A549 (cell line): Measurements from ENCODE around the gene UBE2D4. TPM values are rescaled to one million over a fixed set of nuclear protein-coding genes. Genes with fewer than 3 reads are reported as not detected.

Experiments
- ATAC-seq, 2 experiments: fragments of 200-7000 bp in 1 of 2; fragments of >200 bp in 1 of 2; cut with Nextera tagmentation in 1 of 2; cut with Tn5 transposase in 1 of 2; 3 replicates each; pipeline versions ENCODE4 v1.8.0 to v1.9.1; 2018 to 2020; ENCODE audit warnings: mild to moderate bottlenecking in 1 of 2, moderate library complexity in 1 of 2
- CTCF ChIA-PET: fragments of 300-600 bp; sonication (Branson Sonifier 250); formaldehyde crosslinking; extraction: SDS; loops from one replicate; lab custom pipeline; 2021; ENCODE audit warnings: antibody characterized with exemption, inconsistent platforms; lab: Yijun Ruan, JAX
- POLR2A ChIA-PET: fragments of 350-600 bp; formaldehyde crosslinking; extraction: SDS; loops from one replicate; lab custom pipeline; 2021; ENCODE audit warnings: antibody characterized with exemption, inconsistent platforms; lab: Yijun Ruan, JAX
- DNase-seq, 2 experiments: peaks; one replicate each; pipeline versions ENCODE4 v3.0.0 to v3.0.0-alpha.2; 2011 to 2016; ENCODE audit warnings: low read depth in 1 of 2, low spot score in 1 of 2
- FAIRE-seq: peaks from 2 replicates; lab custom pipeline; 2011; peaks lifted over from hg19 to GRCh38; lab: Jason Lieb, UNC
- H3K27ac ChIP-seq, 2 experiments: fragments of >200 bp; sonication (Bioruptor Twin); formaldehyde crosslinking; 3 replicates each; pipeline ENCODE4 v1.5.1; 2016 to 2017
- H3K4me1 ChIP-seq: fragments of >200 bp; sonication (Bioruptor Twin); formaldehyde crosslinking; 3 replicates; pipeline ENCODE4 v1.6.1; 2016
- H3K4me2 ChIP-seq: fragments of >200 bp; sonication (Bioruptor Twin); formaldehyde crosslinking; 3 replicates; pipeline ENCODE4 v1.6.1; 2016
- H3K4me3 ChIP-seq: fragments of >200 bp; sonication (Bioruptor Twin); formaldehyde crosslinking; 3 replicates; pipeline ENCODE4 v1.5.1; 2016
- H3K9me3 ChIP-seq: fragments of >200 bp; sonication (Bioruptor Twin); formaldehyde crosslinking; 3 replicates; pipeline ENCODE4 v1.6.1; 2016
- ATOH8 ChIP-seq: fragments of 250-450 bp; sonication (Bioruptor Pico); IDR thresholded peaks from 2 replicates; pipeline ENCODE4 v1.5.0; 2020; ENCODE audit warnings: low read depth, mild to moderate bottlenecking, moderate library complexity
- BHLHE40 ChIP-seq: IDR thresholded peaks from 2 replicates; pipeline ENCODE4 v1.6.1; 2012; ENCODE audit warnings: low read depth, low read length, inconsistent platforms
- CBX2 ChIP-seq: fragments of 200-600 bp; sonication (generic); IDR thresholded peaks from 2 replicates; pipeline ENCODE4 v1.6.1; 2016; ENCODE audit warnings: low read depth, mild to moderate bottlenecking, borderline replicate concordance
- CEBPB ChIP-seq, 2 experiments: fragments of >200 bp in 1 of 2; sonication (Bioruptor Twin) in 1 of 2; formaldehyde crosslinking in 1 of 2; IDR thresholded peaks; 2 replicates each; pipeline ENCODE4 v1.6.1; 2012 to 2016
- EP300 ChIP-seq, 2 experiments: fragments of >200 bp; sonication (Bioruptor Twin); formaldehyde crosslinking; IDR thresholded peaks; 2 replicates in 1 of 2; 3 replicates in 1 of 2; pipeline ENCODE4 v1.6.1; 2016 to 2017
- FOSB ChIP-seq: fragments of 250-450 bp; sonication (Bioruptor Pico); IDR thresholded peaks from 2 replicates; pipeline ENCODE4 v1.5.0; 2020; ENCODE audit warnings: mild to moderate bottlenecking, moderate library complexity
- FOXS1 ChIP-seq: fragments of 250-450 bp; sonication (Bioruptor Pico); IDR thresholded peaks from 2 replicates; pipeline ENCODE4 v1.5.0; 2020; ENCODE audit warnings: mild to moderate bottlenecking, moderate library complexity
- GATA3 ChIP-seq: IDR thresholded peaks from 2 replicates; pipeline ENCODE4 v1.6.1; 2012; ENCODE audit warnings: borderline replicate concordance
- HDAC2 ChIP-seq: fragments of 200-600 bp; sonication (generic); IDR thresholded peaks from 2 replicates; pipeline ENCODE4 v1.6.1; 2016
- HEYL ChIP-seq: fragments of 250-450 bp; sonication (Bioruptor Pico); IDR thresholded peaks from 2 replicates; pipeline ENCODE4 v1.8.0; 2021; ENCODE audit warnings: mild to moderate bottlenecking, moderate library complexity
- HMGXB4 ChIP-seq: fragments of 250-450 bp; sonication (Bioruptor Pico); IDR thresholded peaks from 2 replicates; pipeline ENCODE4 v1.5.0; 2021; ENCODE audit warnings: mild to moderate bottlenecking, moderate library complexity, borderline replicate concordance
- HOXB5 ChIP-seq: fragments of 250-450 bp; sonication (Bioruptor Pico); IDR thresholded peaks from 2 replicates; pipeline ENCODE4 v1.5.0; 2020; ENCODE audit warnings: mild to moderate bottlenecking, moderate library complexity
- JUN ChIP-seq, 2 experiments: fragments of >200 bp; sonication (Bioruptor Twin); formaldehyde crosslinking; IDR thresholded peaks; 2 replicates in 1 of 2; 3 replicates in 1 of 2; pipeline ENCODE4 v1.6.1; 2016 to 2017
- NFE2L2 ChIP-seq: fragments of 150-350 bp; conservative IDR thresholded peaks from 2 replicates; pipeline ENCODE4 v1.6.1; 2014; ENCODE audit warnings: low read length
- NPAS2 ChIP-seq: fragments of 250-450 bp; sonication (Bioruptor Pico); IDR thresholded peaks from 2 replicates; pipeline ENCODE4 v1.8.0; 2022; ENCODE audit warnings: mild to moderate bottlenecking, moderate library complexity, borderline replicate concordance
- NR3C1 ChIP-seq: fragments of >200 bp; sonication (Bioruptor Twin); formaldehyde crosslinking; IDR thresholded peaks from 3 replicates; pipeline ENCODE4 v1.6.1; 2017
- PHF8 ChIP-seq: fragments of 200-600 bp; sonication (generic); IDR thresholded peaks from 2 replicates; pipeline ENCODE4 v1.6.1; 2016; ENCODE audit warnings: low read depth, mild to moderate bottlenecking, antibody characterized with exemption, moderate library complexity, borderline replicate concordance
- POLR2A ChIP-seq: IDR thresholded peaks from 2 replicates; pipeline ENCODE4 v1.6.1; 2012; ENCODE audit warnings: mild to moderate bottlenecking, low read length
- RAD21 ChIP-seq, 2 experiments: fragments of >200 bp in 1 of 2; sonication (Bioruptor Twin) in 1 of 2; formaldehyde crosslinking in 1 of 2; IDR thresholded peaks in 1 of 2; conservative IDR thresholded peaks in 1 of 2; 2 replicates in 1 of 2; 3 replicates in 1 of 2; pipeline ENCODE4 v1.6.1; 2012 to 2018; ENCODE audit warnings: inconsistent platforms in 1 of 2
- RARB ChIP-seq: fragments of 250-450 bp; sonication (Bioruptor Pico); IDR thresholded peaks from 2 replicates; pipeline ENCODE4 v1.8.0; 2021; ENCODE audit warnings: mild to moderate bottlenecking, moderate library complexity
- RCOR1 ChIP-seq: fragments of 150-350 bp; IDR thresholded peaks from 2 replicates; pipeline ENCODE4 v1.6.1; 2014; ENCODE audit warnings: antibody characterized with exemption, low read length, low read depth
- SMC3 ChIP-seq: fragments of >200 bp; sonication (Bioruptor Twin); formaldehyde crosslinking; IDR thresholded peaks from 3 replicates; pipeline ENCODE4 v1.6.1; 2018; ENCODE audit warnings: inconsistent platforms
- USF2 ChIP-seq: fragments of 450-650 bp; IDR thresholded peaks from 2 replicates; pipeline ENCODE4 v1.6.1; 2014; ENCODE audit warnings: antibody characterized with exemption
- WGBS: methylation state at CpG from one replicate; pipeline ENCODE4 v1.1.6; 2017; ENCODE audit errors: missing lambda C conversion rate; 5-methylcytosine and 5-hydroxymethylcytosine counted together
- polyA plus RNA-seq, 4 experiments: library from polyadenylated mRNA; depleted of rRNA in 3 of 4; stranded (reverse); fragments of >200 nt; fragmentation: RNase III in 1 of 4; extraction: RNeasy Plus Mini Kit Qiagen cat#74134 plus additional on column Dnase treatment in 1 of 4; gene quantifications; 2 replicates in 3 of 4; 3 replicates in 1 of 4; pipeline ENCODE4 v1.2.3, GENCODE V29; 2011 to 2017
- TF ChIP-seq, protein P1 (sequence below): fragments of >200 bp; sonication (Bioruptor Twin); formaldehyde crosslinking; IDR thresholded peaks from 3 replicates; pipeline ENCODE4 v1.5.1; 2016
- TF ChIP-seq, protein P2 (sequence below): IDR thresholded peaks from 2 replicates; pipeline ENCODE4 v1.6.1; 2012

UBE2D4 gene
- polyA plus RNA-seq, 2 of the 4 experiments (the other 2 are of a cell fraction), result 8.4 to 14.0 TPM

DNA sequence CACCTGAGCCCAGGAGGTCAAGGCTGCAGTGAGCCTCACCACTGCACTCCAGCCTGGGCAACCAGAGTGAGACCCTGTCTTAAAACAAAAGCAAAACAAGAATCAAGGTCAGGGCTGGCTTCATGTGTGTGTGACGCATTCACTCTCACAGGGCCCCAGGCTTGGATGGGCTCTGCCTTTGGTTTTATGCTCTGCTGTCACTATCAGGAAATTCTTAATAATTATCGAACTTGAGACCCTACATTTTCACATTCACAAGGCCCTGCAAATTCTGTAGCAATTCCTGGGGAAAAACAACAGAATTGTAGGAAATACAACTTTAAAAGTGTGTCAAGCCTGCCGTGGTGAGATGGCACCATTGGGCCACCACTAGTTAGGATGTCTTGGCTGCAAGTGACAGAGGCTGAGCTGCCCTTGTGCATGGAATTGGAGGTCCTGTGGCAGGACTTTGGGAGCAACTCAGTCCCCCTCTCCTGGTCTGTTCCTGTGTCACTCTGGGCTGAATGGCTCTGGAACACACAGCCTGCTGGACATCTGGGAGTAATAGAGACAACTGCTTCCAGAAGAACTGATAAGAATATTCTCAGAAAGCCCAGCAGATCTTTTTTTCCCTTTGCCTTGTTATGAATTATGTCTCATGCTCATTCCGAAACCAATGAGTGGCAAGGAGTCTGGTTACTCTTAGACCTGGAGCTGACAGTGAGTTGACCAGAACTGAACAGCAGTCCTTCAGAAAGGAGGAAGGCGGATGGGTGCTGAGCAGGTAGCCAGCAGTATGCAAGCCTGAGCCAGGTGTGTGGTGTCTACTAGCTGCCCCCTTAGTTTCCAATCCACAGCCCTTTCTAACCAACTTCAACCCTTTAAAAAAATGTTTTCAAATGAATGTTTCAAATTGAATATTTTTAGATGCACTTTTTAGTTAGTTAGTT is 3.6 kb downstream of the UBE2D4 start (continued):
- no peak for TF ChIP-seq NFE2L2
- TF ChIP-seq PHF8, result no peak
- TF ChIP-seq CEBPB (IDR thresholded peaks at IDR 0.05), result no peak
- no peak for TF ChIP-seq EP300 (IDR thresholded peaks at IDR 0.05)
- no peak for TF ChIP-seq HEYL (CRISPR knock-in tag)
- TF ChIP-seq CBX2, result no peak
- TF ChIP-seq RARB (CRISPR knock-in tag), result no peak

- ChIA-PET POLR2A (no interaction called here), CTCF (interaction anchor here (0.6 kb wide), 1 partner anchor 312 kb away, joined by 4 read pairs; no protein-coding TSS in a partner anchor)
- DNase-seq, result no peak
These were observed 5.1 kb downstream of the UBE2D4 start for GRCh38 chr7:43931346-43931745.

GRCh38 chr7:43933902-43934560 is 7.8 kb downstream of the UBE2D4 start:
- WGBS, result 90% methylated on average over 3 of the region's 3 CpGs
- ChIA-PET CTCF (no interaction called here), POLR2A (interaction anchor here (0.6 to 1.1 kb wide), 2 partner anchors 8 to 67 kb away, joined by 3 to 4 read pairs; partner anchors contain the start of gene UBE2D4)
- DNase-seq, result no peak
- no peaks in the 10 kb centered on the region for H3K9me3 ChIP-seq
- no peak for ATAC-seq
- no peak overlapping the region for H3K4me2 ChIP-seq
- H3K27ac ChIP-seq, result no peak overlapping the region
- FAIRE-seq, result no peak
- H3K4me3 ChIP-seq, result no peak overlapping the region
- no peaks in the 10 kb centered on the region for H3K4me1 ChIP-seq
- TF ChIP-seq EP300 (IDR thresholded peaks at IDR 0.05) (no peak), USF2 (no peak), PHF8 (no peak), POLR2A (no peak), ATOH8 (CRISPR knock-in tag) (no peak), JUN (IDR thresholded peaks at IDR 0.05) (no peak), RAD21 (conservative IDR thresholded peaks at IDR 0.05 in 1 of 2, IDR thresholded peaks at IDR 0.05 in 1 of 2) (no peak), HOXB5 (no peak), NPAS2 (CRISPR knock-in tag) (no peak), FOSB (CRISPR knock-in tag) (no peak), NFE2L2 (no peak), RCOR1 (no peak), BHLHE40 (no peak), GATA3 (no peak), HDAC2 (no peak), SMC3 (no peak), NR3C1 (no peak), FOXS1 (CRISPR knock-in tag) (no peak)
- TF ChIP-seq, protein P1, sequence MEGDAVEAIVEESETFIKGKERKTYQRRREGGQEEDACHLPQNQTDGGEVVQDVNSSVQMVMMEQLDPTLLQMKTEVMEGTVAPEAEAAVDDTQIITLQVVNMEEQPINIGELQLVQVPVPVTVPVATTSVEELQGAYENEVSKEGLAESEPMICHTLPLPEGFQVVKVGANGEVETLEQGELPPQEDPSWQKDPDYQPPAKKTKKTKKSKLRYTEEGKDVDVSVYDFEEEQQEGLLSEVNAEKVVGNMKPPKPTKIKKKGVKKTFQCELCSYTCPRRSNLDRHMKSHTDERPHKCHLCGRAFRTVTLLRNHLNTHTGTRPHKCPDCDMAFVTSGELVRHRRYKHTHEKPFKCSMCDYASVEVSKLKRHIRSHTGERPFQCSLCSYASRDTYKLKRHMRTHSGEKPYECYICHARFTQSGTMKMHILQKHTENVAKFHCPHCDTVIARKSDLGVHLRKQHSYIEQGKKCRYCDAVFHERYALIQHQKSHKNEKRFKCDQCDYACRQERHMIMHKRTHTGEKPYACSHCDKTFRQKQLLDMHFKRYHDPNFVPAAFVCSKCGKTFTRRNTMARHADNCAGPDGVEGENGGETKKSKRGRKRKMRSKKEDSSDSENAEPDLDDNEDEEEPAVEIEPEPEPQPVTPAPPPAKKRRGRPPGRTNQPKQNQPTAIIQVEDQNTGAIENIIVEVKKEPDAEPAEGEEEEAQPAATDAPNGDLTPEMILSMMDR, result no peak
- TF ChIP-seq, protein P2, sequence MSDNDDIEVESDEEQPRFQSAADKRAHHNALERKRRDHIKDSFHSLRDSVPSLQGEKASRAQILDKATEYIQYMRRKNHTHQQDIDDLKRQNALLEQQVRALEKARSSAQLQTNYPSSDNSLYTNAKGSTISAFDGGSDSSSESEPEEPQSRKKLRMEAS, result no peak

More at GRCh38 chr7:43931346-43931745, 5.1 kb downstream of the UBE2D4 start:
- ATAC-seq, result no peak
- H3K4me2 ChIP-seq, result no peak overlapping the region
- FAIRE-seq, result no peak
- H3K4me3 ChIP-seq, result no peak overlapping the region
- no peaks in the 10 kb centered on the region for H3K9me3 ChIP-seq
- WGBS, result 79% methylated on average over 7 of the region's 7 CpGs
- TF ChIP-seq CBX2 (no peak), HMGXB4 (CRISPR knock-in tag) (no peak)
- TF ChIP-seq, all 56 proteins: peak for 0
- Histone ChIP-seq H3K4me1 (no peaks in the 10 kb centered on the region), H3K27ac (no peak overlapping the region)
